Activated effector memory CD4-positive, alpha-beta T cell treated with Interleukin-2 at 50 U/mL for 16 hours (primary cell): ENCODE data around the gene PHF12.
A peak's percentile ranks its signal among the peaks of the same experiment; 100 is the strongest.
"Not testable (repeated sequence)": the region's sequence is repeated elsewhere in the genome, so short reads cannot be mapped to it uniquely, and the experiment has no call there.

ENCODE experiments used
- DNase-seq: peaks from one replicate; pipeline ENCODE4 v3.0.0-alpha.2; 2020

Gene PHF12

DNA sequence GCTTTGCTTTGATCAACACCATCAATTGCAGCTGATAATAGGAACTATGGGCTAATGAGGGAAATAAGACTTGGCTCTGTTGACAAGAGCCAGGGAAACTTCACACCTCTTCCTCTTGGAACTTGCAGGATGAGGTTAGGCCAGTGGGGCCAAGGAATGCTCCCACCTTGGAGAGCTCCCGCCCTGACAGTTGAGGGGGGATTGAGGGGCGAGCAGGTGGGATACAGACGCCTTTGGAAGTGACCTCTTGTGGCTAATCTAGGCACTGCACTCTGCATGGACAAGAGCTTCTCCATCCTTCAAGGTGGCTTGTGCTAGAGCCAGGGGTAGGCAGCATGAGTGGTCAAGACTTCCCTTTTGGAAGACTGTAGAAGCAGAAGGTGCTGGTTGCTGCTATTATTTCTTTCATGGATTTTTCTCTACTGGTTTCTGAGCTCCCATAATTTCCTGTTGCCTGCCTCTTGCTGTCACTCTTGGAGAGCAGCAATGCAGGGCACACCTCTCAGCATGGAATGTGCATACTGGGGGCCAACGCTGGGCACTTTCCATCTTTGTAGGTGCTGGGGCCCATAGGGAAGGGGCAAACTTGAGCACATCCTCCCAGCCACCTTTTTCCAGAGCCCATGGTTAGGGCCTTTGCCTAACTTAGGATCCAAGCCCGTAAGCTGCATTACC is 2.3 kb upstream of the PHF12 start:
- no peak for DNase-seq

- DNase-seq, result peak; percentile 94
Measured at GRCh38 chr17:28951991-28952975, 965 bp upstream of the PHF12 start.

DNA sequence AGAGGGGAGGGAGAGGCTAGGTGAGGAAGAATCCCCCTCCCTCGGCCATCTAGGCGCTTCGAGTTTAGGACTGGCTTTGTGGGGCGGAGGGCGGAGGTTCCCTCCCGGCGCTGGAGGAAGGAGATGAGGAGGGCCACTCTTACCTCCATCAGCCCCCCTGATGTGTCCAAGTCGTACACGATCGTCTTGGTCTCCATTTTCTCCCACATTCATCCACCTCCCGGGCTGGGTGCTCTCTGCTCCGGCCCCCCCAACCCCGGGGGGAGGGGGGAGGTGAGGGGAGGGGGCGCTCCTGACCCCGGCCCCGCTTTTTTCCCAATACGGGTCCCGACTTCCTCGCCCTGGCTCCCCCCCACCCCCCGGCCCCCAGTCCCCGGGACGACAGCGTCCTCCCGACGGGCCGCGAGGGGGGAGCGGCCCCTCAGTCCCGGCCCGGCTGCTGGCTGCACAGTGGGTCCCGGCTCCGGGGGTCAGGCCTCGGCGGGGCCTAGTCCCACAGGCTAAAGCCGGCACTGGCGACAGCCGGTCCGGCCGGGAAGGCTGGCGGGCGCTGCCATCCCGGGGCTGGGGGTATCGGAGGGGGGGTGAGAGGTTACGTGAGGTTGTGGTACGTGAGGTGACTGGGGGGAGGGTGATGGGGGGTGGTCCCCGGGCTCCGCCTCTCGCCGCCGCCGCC is 428 bp downstream of the PHF12 start:
- DNase-seq, result peak; percentile 35

DNA sequence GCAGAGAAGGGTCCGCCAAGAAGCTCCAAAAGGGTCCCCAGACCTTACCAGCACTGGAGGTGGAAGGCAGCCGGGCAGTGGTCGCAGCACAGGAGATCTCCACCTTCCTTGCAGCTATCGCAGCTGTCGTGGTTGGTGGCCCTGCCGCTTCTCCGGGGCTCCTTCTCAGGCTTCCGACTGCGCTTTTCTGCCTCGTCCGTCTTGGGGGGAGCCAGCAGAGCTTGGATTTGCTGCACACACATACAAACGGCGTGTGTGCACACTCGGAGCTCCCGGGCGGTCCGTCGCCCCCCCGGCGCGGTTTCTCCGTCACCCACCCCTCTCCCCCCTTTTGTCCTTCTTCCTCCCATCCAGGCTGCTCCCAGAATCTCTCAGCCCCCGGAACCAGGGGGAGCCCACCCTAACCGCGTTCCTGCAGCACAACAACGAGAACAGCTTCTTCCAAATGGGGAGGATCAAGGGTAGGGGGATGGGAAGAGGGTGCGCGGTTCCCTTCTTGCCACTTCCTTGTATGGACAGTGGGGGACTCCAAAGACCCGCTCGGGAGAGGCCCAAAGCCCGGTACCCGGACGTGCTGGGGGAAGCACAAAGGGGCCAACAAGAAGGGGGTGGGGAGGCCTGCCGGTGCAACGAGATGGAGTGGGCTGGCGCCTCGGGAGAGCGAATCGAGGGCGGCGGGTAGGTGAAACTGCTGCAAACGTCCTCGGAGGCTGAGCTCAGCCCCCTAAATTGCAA is 1.1 kb downstream of the PHF12 start:
- DNase-seq, result peak; percentile 22

GRCh38 chr17:28949185-28950016 is 1.9 kb downstream of the PHF12 start:
- DNase-seq, result peak; percentile 51

DNA sequence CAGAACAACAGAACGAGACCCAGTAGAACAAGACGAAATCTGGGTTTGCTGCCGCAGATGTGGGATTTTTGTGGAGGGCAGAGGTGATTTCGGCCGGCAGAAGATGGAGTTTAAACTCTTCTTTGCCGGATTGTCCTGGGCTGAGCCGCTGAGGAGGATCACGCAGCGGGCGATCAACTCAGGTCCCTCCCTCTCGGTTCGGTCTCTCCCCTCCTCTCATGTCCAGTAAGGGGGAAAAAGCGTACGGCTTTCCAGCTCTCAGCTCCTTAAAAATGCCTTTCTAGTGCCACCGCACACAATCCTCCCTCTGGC is 2.5 kb downstream of the PHF12 start:
- no peak for DNase-seq

DNA sequence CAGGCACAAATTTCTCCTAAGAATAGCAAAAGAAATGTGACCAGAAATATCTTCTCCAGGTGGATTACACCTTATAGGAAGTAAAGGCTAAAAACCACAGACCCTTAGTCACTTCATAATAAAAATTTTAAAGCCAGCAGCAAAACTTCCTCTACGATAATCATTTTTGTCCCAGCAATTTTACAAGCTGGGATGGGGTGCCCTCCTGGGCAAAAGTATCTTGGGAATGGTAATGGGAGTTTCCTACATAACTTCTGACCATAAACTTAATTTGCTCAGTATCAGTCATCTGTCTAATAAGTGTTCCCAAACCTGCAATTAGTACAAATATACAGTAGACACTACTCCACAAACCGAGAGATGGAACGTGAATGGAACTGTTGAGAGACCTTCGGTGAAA is 3.0 kb downstream of the PHF12 start:
- DNase-seq, result no peak

DNA sequence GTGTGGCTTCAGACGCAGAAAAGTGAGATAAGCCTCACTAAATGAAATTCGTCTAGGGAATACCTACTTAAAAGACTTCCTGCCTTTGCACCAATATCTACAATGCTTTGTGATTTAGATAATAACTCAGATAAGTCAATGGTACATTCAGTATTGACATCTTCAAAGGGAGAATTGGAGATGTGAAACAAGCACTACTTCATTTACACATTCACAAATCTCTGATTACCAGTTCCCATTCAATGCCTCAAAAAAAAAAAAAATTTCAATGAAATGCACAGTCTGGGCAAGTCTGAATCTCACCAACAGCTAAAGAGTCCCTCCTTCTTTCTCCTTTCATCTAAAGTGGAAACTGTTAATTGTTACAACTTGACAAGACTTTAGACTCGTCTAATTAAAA is 3.7 kb downstream of the PHF12 start:
- no peak for DNase-seq

- no peak for DNase-seq
Measured at GRCh38 chr17:28946239-28946638, 5.1 kb downstream of the PHF12 start.

DNA sequence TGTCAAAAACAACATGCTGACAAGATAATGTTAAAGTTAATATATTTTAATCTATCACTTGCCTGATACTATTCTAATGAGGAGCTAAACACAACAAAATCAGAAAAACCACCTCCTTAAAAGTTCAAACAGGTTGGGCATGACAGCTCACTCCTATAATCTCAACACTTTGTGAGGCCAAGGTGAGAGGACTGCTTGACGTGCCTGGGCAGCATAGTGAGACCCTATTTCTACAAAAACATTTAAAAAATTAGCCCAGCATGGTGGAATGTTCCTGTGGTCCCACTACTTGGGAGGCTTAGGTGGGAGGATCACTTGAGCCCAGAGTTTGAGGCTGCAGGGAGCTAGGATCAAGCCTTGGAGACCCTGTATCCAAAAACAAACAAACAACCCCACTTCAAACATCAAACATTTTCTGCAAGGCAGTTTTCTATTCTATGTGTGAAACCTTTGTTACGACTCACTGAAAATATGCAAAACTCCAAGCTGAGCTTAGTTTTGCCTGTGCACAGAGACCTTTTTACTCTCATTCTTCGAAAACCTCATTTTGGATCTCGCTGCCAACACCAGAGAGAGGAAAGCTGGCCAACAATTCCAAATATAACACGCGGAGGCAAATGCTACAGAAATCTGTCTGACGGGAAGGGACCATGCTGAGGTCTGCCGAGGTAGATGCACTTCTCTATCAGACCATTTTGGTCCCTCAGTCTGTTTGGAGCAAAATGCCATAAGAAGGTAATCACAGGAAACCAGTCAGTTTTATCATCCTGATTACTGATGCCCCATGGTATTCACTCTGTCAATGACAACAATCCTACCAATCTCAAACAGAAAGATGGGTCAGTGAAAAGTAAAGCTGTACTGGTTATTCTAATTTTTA is 6.2 kb downstream of the PHF12 start:
- DNase-seq, result no peak

- DNase-seq, result no peak
Measured at GRCh38 chr17:28944343-28944742, 7.0 kb downstream of the PHF12 start.

GRCh38 chr17:28942925-28943324 is 8.4 kb downstream of the PHF12 start:
- no peak for DNase-seq

DNA sequence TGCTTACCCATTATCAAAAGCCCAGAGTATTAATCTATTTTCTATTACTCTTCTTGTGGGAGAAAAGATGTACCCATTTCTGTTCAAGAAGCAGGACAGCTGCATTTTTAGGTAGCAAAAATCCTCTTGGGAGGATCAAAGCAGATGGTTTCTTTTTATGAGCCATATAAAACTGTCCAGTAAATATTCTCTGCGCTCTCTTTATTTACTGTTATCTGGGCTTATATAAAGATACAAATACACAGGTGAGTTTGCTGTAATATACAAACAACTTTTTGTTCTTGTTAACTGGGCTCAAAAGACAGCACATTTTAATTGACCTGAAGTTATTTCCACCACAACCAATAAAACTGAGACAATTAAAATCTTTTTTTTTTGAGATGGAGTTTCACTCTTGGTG is 10.1 kb downstream of the PHF12 start:
- DNase-seq, result no peak

DNA sequence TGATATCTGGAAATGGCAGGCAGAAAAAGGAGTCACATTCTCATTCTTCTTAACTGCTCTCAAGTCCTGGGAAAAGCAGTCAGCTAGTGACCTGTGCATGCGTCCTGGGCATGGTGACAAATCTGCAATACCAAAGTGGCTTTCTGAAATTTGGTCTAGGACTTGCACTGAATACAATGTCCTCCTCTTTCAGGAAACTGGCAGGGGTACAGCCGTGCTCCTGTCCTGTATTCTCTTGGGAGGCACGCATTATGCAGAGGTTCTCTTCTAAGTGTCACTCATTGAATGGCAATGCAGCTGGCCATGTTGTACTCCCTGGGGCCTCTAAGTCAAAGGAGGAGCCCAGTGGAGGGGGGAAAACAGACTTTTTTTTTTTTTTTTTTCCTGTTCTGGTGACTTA is 10.6 kb downstream of the PHF12 start:
- no peak for DNase-seq

GRCh38 chr17:28940142-28940541 is 11.2 kb downstream of the PHF12 start:
- no peak for DNase-seq

DNA sequence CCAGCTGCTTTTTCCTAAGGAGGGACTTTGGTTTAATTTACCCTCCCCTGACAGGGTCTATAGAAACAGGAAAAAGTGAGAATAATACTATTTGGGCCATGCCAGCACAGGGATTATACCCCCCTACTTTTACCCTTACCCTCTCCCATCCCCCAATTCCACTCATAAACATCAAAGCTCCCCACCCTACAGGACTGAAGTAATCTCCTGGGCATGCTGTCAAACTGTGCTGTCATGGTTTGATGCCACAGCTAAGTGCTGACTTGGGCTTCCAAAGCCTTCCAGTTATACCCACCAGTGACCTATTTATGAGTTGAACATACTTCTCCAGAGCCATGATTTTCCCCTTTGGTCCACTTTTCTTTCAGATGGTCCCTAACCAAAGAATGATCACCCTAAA is 12.8 kb downstream of the PHF12 start:
- no peak for DNase-seq

DNA sequence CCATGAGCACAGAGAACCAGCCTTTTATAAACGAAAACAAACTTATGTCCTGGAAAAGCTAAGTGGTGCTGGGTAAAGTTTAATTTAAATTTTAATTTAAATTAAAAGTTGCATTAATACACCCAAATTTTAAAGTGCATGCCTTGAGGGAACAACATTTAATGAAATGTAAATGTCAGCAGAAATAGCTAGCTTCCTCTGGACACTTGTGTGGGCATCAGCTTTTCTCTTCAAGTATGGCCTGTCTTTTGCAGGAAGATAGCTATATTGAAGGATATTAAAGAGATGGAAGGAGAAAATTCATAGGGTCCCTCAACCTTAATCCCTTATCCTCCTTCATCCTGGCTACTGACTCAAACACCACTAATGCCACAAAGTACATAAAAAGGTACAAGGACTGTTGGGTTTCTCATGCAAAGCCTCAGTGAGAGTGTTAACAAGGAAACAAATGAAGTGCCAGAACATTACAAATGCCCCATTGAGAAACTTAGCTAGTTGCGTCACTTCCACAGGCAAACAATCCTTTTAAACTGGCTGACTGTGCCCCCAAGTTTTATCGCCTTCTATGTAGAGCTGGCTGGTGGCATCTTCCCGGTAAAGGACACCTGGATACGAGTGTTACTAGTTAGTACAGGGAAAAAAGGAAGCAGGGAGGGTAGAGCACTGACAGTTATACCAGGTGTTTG is 14.1 kb downstream of the PHF12 start:
- DNase-seq, result no peak

DNA sequence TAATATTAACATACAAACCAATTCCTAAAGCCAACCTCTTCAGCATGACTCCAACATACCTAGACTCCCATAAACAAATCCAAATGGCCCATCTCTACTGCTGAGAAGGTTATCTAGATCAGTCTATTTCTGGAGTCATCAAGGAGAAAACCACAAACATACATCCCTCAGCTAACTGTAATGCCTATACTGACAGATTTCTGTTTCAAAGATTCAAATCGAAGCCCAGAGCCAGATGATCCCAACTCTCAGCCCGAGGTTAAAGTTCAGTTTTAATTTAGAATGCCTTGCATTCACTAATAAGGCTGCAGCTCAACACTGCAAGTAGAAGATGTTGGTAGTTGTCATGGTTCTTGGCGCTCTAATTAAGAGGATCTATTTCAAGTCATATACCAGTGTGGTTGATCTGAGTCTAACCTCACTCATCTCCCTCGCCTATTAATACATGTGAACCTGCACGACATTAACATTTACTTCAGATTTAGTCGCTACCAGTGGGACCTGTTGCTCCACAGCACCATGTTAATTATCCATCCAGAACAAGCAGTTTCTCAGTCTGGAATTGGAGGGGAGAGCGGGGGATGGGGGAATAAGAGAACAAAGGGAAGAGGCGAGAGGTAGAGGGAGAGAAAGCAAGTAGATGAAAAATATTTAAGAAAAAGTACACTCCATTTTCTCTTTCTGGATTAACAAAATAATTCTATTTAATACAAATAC is 15.4 kb downstream of the PHF12 start:
- no peak for DNase-seq

DNA sequence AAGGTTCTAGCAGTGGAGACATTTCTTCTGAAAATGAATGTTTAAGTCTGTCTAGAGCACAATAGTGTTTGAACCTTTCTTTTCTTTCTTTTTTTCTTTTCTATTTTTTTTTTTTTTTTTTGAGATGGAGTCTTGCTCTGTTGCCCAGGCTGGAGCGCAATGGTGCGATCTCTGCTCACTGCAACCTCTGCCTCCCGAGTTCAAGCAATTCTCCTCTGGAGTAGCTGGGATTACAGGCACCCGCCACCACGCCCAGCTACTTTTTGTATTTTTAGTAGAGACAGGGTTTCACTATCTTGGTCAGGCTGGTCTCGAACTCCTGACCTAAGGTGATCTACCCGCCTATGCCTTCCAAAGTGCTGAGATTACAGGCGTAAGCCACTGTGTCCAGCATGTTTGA is 16.8 kb downstream of the PHF12 start:
- DNase-seq, result not testable (repeated sequence)

- no peak for DNase-seq
Measured at GRCh38 chr17:28929787-28930186, 21.5 kb downstream of the PHF12 start.
